ENCODE measurements around the gene R3HDM4. TPM values are rescaled to one million over a fixed set of nuclear protein-coding genes. Genes with fewer than 3 reads are reported as not detected.

The R3HDM4 gene
- total RNA-seq, 2 donors from 2014 or later: 54.5 to 55.6 TPM

GRCh38 chr19:936175-936546 lies 23.1 kb upstream of the R3HDM4 start:
- H3K4me3 ChIP-seq: no peak overlapping the region
- no peak overlapping the region for H3K9ac ChIP-seq (ENCODE audit: low read depth in 2 of 2, low read length in 2 of 2)
- no peak for TF ChIP-seq CTCF (IDR thresholded peaks at IDR 0.05)
- peaks cover 34% of the 10 kb centered on the region for H3K4me1 ChIP-seq
- intact Hi-C loops (cut with DNase I): no loop called here
- H3K27me3 ChIP-seq: no peaks in the 10 kb centered on the region
- no peak overlapping the region for H3K27ac ChIP-seq
- no peak for DNase-seq
- no peaks in the 10 kb centered on the region for H3K9me3 ChIP-seq
- H3K36me3 ChIP-seq: no peaks in the 10 kb centered on the region

GRCh38 chr19:934865-935479 lies 22.0 kb upstream of the R3HDM4 start:
- no peak for TF ChIP-seq CTCF (IDR thresholded peaks at IDR 0.05)
- H3K9ac ChIP-seq (ENCODE audit: low read depth in 2 of 2, low read length in 2 of 2): peak overlapping the region in 1 of 2 donors; percentile 38

GRCh38 chr19:934197-934840 lies 21.3 kb upstream of the R3HDM4 start:
- Histone ChIP-seq H3K36me3 (no peaks in the 10 kb centered on the region), H3K9ac (ENCODE audit: low read depth in 2 of 2, low read length in 2 of 2) (peak overlapping the region; percentile 38 to 43), H3K27me3 (no peaks in the 10 kb centered on the region), H3K27ac (peak overlapping the region; percentile 41), H3K4me1 (peaks cover 31% of the 10 kb centered on the region), H3K9me3 (no peaks in the 10 kb centered on the region), H3K4me3 (no peak overlapping the region)
- TF ChIP-seq CTCF (IDR thresholded peaks at IDR 0.05): no peak
- intact Hi-C loops (cut with DNase I): no loop called here
- no peak for DNase-seq

More at GRCh38 chr19:934865-935479, 22.0 kb upstream of the R3HDM4 start:
- H3K4me1 ChIP-seq: peaks cover 31% of the 10 kb centered on the region
- no peaks in the 10 kb centered on the region for H3K27me3 ChIP-seq
- no peaks in the 10 kb centered on the region for H3K36me3 ChIP-seq
- H3K27ac ChIP-seq: peak overlapping the region; percentile 41
- intact Hi-C loops (cut with DNase I): no loop called here
- H3K4me3 ChIP-seq: no peak overlapping the region
- peak; percentile 88 for DNase-seq
- no peaks in the 10 kb centered on the region for H3K9me3 ChIP-seq

GRCh38 chr19:933553-933882 lies 20.5 kb upstream of the R3HDM4 start:
- TF ChIP-seq CTCF (IDR thresholded peaks at IDR 0.05): no peak
- DNase-seq: no peak
- Histone ChIP-seq H3K4me1 (peaks cover 31% of the 10 kb centered on the region), H3K36me3 (no peaks in the 10 kb centered on the region), H3K27ac (peak overlapping the region; percentile 47), H3K27me3 (no peaks in the 10 kb centered on the region), H3K9ac (ENCODE audit: low read depth in 2 of 2, low read length in 2 of 2) (no peak overlapping the region), H3K4me3 (no peak overlapping the region), H3K9me3 (no peaks in the 10 kb centered on the region)
- intact Hi-C loops (cut with DNase I): no loop called here

GRCh38 chr19:932648-933552 lies 19.9 kb upstream of the R3HDM4 start:
- intact Hi-C loops (cut with DNase I): no loop called here
- Histone ChIP-seq H3K27ac (peak overlapping the region; percentile 47), H3K36me3 (no peaks in the 10 kb centered on the region), H3K4me3 (no peak overlapping the region), H3K4me1 (peaks cover 31% of the 10 kb centered on the region), H3K27me3 (no peaks in the 10 kb centered on the region), H3K9ac (ENCODE audit: low read depth in 2 of 2, low read length in 2 of 2) (peak overlapping the region; percentile 12 to 43), H3K9me3 (no peaks in the 10 kb centered on the region)
- DNase-seq: peak; percentile 61
- TF ChIP-seq CTCF (IDR thresholded peaks at IDR 0.05): no peak

Measured in colonic mucosa (tissue), 4 donors.